GM12865 (cell line): ENCODE measurements around the gene ASCC1.

Experiments
- DNase-seq: peaks from one replicate; pipeline ENCODE4 v3.0.0; 2010; ENCODE audit warnings: low read depth
- H3K4me3 ChIP-seq: 2 replicates; pipeline ENCODE4 v1.5.1; 2011; ENCODE audit warnings: mild to moderate bottlenecking, low read depth, low read length, control low read depth
- TF ChIP-seq, protein P1 (sequence below): IDR thresholded peaks from 2 replicates; pipeline ENCODE4 v1.5.1; 2011; ENCODE audit warnings: low read length, control low read depth, low read depth, inconsistent platforms; ENCODE audit not compliant: insufficient read depth; ENCODE audit errors: missing control alignments

ASCC1 gene

DNA sequence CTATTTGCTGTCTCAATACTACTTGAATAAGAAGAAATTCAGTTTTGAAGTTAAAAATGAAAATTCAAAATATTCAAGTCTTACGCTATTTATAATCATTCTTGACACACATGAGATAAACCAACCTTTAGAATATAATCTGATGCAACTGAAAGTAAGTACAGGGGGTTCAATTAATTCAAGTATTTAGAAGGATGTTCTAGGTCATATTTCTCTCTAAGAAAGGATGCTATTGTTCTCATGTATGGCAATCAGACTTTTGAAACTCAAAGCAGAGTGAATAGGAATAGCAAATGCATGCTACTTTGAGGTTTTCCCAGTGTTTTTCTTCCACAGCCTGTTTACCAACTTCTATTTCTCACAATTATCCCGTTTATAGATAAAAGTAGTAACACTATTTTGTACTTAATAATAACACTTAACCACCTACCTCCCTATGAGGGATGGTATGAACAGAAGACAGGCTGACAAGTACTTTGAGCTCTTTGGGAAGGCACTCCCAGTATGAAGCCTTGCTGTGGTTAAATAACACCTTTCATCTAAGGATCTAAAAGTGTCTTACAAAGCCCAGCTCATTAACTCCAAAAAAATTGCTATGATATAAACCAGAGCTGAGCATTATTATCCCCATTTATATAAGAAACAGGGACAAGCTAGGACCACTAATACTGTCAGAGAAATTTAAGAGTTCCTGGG, 109.8 kb downstream of the ASCC1 start:
- TF ChIP-seq, protein P1, sequence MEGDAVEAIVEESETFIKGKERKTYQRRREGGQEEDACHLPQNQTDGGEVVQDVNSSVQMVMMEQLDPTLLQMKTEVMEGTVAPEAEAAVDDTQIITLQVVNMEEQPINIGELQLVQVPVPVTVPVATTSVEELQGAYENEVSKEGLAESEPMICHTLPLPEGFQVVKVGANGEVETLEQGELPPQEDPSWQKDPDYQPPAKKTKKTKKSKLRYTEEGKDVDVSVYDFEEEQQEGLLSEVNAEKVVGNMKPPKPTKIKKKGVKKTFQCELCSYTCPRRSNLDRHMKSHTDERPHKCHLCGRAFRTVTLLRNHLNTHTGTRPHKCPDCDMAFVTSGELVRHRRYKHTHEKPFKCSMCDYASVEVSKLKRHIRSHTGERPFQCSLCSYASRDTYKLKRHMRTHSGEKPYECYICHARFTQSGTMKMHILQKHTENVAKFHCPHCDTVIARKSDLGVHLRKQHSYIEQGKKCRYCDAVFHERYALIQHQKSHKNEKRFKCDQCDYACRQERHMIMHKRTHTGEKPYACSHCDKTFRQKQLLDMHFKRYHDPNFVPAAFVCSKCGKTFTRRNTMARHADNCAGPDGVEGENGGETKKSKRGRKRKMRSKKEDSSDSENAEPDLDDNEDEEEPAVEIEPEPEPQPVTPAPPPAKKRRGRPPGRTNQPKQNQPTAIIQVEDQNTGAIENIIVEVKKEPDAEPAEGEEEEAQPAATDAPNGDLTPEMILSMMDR = no peak
- no peak overlapping the region for H3K4me3 ChIP-seq
- DNase-seq = no peak

DNA sequence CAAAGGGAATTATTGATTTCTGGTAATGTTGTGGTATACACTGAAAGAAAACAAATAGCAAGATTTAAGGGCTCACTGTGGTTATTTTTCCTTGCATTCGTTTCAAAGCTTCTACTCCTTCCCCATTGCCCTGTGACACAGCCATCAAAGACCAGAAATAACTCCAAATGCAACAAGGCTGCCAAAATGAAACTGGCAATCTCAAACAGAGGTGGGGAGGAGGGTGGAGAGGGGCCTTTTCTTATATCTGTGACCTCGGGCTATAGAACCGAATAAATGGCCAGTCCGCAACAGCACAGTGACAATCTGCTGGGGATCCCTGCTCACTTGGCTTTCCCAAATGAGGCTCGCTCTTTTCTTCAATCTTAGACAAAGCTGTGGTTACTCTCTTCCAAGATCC, 110.4 kb downstream of the ASCC1 start:
- H3K4me3 ChIP-seq = no peak overlapping the region
- no peak for DNase-seq
- TF ChIP-seq, protein P1 = no peak

DNA sequence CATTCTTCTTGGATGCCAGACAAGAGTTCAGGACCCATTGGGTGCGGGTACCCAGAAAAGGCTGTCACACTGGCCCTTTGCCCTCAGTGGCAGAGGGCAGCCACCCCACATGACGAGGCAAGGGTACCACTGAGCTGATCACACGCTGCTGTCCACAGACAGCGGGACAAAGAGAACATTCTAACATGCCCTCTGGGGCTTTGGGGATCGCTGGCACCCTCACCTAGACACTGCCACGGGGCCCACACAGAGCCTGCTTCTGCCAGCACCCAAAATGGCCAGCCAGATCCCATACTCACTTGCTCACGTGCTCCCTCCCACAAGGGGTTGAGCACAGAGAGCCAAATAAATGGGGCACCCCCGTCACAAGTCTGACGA, 111.0 kb downstream of the ASCC1 start:
- no peak overlapping the region for H3K4me3 ChIP-seq
- no peak for DNase-seq
- TF ChIP-seq, protein P1 = no peak

DNA sequence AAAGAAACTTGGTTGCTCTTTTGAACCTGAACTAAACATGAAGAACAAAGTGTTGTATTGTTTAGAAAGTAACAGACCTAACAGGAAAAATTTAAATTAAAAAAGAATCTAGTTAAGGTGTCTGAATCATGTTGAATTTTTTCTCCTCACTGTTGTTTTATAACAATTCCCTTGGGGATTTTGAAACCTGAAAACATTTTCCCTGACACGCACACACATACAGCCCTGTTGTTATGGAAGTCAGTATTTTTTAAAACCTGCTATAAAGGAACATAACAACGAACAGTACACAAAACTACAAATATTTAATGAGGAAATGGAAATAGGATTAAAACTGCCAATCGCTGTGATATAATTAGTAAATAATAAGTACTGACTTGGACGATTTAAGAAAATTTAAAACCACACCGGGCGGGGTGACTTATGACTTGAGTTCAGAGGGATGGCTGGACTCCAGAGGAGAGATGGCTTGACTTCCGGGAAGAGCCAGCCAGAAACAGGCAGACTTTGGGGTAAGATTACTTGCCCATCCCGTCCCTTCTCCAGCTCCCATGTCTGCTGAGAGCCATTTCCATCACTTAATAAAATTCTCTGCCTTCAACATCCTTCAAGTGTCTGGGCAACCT, 111.5 kb downstream of the ASCC1 start:
- TF ChIP-seq, protein P1 = no peak
- H3K4me3 ChIP-seq = no peak overlapping the region
- no peak for DNase-seq

DNA sequence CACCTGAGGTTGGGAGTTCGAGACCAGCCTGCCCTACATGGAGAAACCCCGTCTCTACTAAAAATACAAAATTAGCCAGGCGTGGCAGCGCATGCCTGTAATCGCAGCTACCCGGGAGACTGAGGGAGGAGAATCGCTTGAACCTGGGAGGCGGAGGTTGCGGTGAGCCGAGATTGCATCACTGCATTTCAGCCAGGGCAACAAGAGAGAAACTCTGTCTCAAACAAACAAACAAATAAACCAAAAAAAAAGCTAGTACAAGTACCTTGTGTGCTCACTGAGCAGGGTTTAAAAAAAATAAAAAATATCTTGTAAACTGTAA, 116.5 kb downstream of the ASCC1 start:
- DNase-seq = no peak
- TF ChIP-seq, protein P1 = no peak
- H3K4me3 ChIP-seq = no peak overlapping the region

DNA sequence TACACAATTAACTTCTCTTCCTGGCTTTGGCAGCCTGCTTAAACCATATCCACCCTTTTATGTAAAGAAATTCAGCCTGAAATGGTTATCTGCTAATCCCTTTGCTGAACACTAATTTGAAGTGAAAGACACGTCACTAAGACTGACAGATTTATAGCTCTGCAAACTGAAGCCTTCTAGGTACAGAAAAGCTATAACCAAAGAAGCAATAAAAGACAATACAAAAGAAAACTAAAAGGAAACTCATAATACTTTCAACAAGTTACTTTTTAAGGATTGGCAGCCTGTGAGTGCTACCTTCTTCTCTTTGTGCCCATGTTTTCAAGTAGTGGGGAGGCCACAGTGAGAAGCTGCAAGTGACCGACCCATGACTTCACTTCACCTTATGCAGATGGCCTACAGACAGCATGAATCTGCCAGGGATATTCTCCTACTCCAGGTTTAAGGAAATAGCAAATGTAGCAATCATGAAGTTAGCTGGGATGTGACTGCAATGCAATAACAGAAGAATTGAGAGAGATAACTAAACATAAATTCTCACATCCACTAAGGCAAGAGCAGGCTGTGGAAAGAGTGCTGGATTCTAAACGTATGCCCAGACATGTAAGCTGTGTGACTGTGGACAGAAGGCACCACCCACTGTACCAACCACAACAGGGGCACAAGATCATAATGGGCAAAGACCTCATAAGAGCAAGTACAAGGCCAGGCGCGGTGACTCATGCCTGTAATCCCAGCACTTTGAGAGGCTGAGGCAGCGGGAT, 117.1 kb downstream of the ASCC1 start:
- no peak overlapping the region for H3K4me3 ChIP-seq

More for the DNA sequence above, 117.1 kb downstream of the ASCC1 start:
- DNase-seq = no peak
- TF ChIP-seq, protein P1 = no peak
